Hair follicle dermal papilla cell (primary cell): ENCODE measurements around the gene ATG10. TPM values are rescaled to one million over a fixed set of nuclear protein-coding genes. Genes with fewer than 3 reads are reported as not detected.

Source experiments
- small RNA-seq: library from RNA; depleted of rRNA; stranded (forward); fragments of <200 nt; gene quantifications from one replicate; pipeline ENCODE3, GENCODE V24; 2012
- total RNA-seq: library from RNA; depleted of rRNA; stranded (reverse); fragments of >200 nt; gene quantifications from 2 replicates; pipeline ENCODE4 v1.2.3, GENCODE V29; 2012

ATG10 gene
- 4.7 and 5.5 TPM in 2 replicates for total RNA-seq

GRCh38 chr5:81971712-81972491 is at the start of gene ATG10:
ATG10 (plus strand) TSS chr5:81972023; CDS start chr5:81987571, 15,548 bp downstream.

GRCh38 chr5:82277987-82278710 is 306.3 kb downstream of the ATG10 start, which contains the start of gene RPS23:
RPS23 (minus strand) TSS chr5:82278354; CDS start chr5:82278323, 31 bp downstream.

Small RNA genes within 50 kb of the gene (small RNA-seq; reads per million reads assigned to genes)
- gene AC010598.1 (not detected), gene RN7SL378P (not detected)

Other genes starting within 250 kb of the ATG10 start
- 37.3 and 41.5 TPM in 2 replicates for gene SSBP2, start 220.9 kb upstream of the ATG10 start, total RNA-seq